CD14-positive monocyte (primary cell): ENCODE measurements around the gene FBN1. TPM values are rescaled to one million over a fixed set of nuclear protein-coding genes. Genes with fewer than 3 reads are reported as not detected.

Experiments
- DNase-seq, 3 donors: peaks; one replicate each; pipeline ENCODE4 v3.0.0-alpha.2; 2011 to 2022
- H2AFZ ChIP-seq: 2 replicates; pipeline ENCODE4 v1.6.0; 2012; ENCODE audit warnings: mild to moderate bottlenecking, low read depth, low read length, inconsistent platforms; ENCODE audit not compliant: insufficient read depth, poor library complexity, severe bottlenecking
- H3K27ac ChIP-seq, 2 donors: 1 replicate in 1 of 2; 2 replicates in 1 of 2; pipeline ENCODE4 v1.5.1; 2012 to 2013; ENCODE audit warnings: low read length in 2 of 2, control low read depth in 1 of 2, inconsistent platforms in 1 of 2, low read depth in 1 of 2, mild to moderate bottlenecking in 1 of 2
- H3K27me3 ChIP-seq, 2 donors: one replicate each; pipeline versions ENCODE4 v1.6.0 to v1.6.1; 2011 to 2013; ENCODE audit warnings: low read length in 2 of 2; ENCODE audit not compliant: control insufficient read depth in 2 of 2, insufficient read depth in 2 of 2
- H3K36me3 ChIP-seq, 2 donors: replicated peaks in 1 of 2; 1 replicate in 1 of 2; 2 replicates in 1 of 2; pipeline versions ENCODE4 v1.5.1 to v1.6.1; 2012 to 2013; ENCODE audit warnings: low read length in 2 of 2, control low read depth in 1 of 2, inconsistent platforms in 1 of 2, mild to moderate bottlenecking in 1 of 2; ENCODE audit not compliant: insufficient read depth in 2 of 2, control insufficient read depth in 1 of 2
- H3K4me1 ChIP-seq, 2 donors: 1 replicate in 1 of 2; 2 replicates in 1 of 2; pipeline versions ENCODE4 v1.5.1 to v1.6.1; 2012 to 2013; ENCODE audit warnings: low read length in 2 of 2, control low read depth in 1 of 2, inconsistent platforms in 1 of 2, mild to moderate bottlenecking in 1 of 2, moderate library complexity in 1 of 2; ENCODE audit not compliant: insufficient read depth in 2 of 2, control insufficient read depth in 1 of 2
- H3K4me2 ChIP-seq: replicated peaks from 2 replicates; pipeline ENCODE3; 2012; ENCODE audit warnings: low read length, moderate library complexity, mild to moderate bottlenecking; ENCODE audit not compliant: poor library complexity, severe bottlenecking; ENCODE audit errors: extremely low read depth
- H3K4me3 ChIP-seq, 3 experiments: fragments of 200-600 bp in 1 of 3; sonication (generic) in 1 of 3; replicated peaks in 1 of 3; 1 replicate in 2 of 3; 2 replicates in 1 of 3; pipeline ENCODE4 v1.5.1; 2011 to 2013; ENCODE audit warnings: low read length in 3 of 3, mild to moderate bottlenecking in 3 of 3, control low read depth in 2 of 3, low read depth in 2 of 3, inconsistent platforms in 1 of 3, moderate library complexity in 1 of 3
- H3K79me2 ChIP-seq: 2 replicates; pipeline ENCODE4 v1.6.0; 2012; ENCODE audit warnings: mild to moderate bottlenecking, control low read depth, inconsistent platforms, low read length, moderate library complexity; ENCODE audit not compliant: insufficient read depth
- H3K9ac ChIP-seq: 2 replicates; pipeline ENCODE4 v1.6.0; 2017; ENCODE audit warnings: low read length, mild to moderate bottlenecking; ENCODE audit not compliant: insufficient read depth, poor library complexity, severe bottlenecking
- H3K9me3 ChIP-seq, 2 donors: replicated peaks in 1 of 2; 1 replicate in 1 of 2; 2 replicates in 1 of 2; pipeline versions ENCODE4 v1.5.1 to v1.6.1; 2012 to 2013; ENCODE audit warnings: low read length in 2 of 2, control low read depth in 1 of 2; ENCODE audit not compliant: control insufficient read depth in 1 of 2, insufficient read depth in 1 of 2
- H4K20me1 ChIP-seq: 2 replicates; pipeline ENCODE4 v1.6.0; 2012; ENCODE audit warnings: mild to moderate bottlenecking, low read length, control low read depth, moderate library complexity; ENCODE audit not compliant: insufficient read depth
- H3K27ac Mint-ChIP-seq, 7 donors: one replicate each; pipeline ENCODE4 v1.8.0; 2020; ENCODE audit warnings: mild to moderate bottlenecking in 7 of 7, mixed read lengths in 7 of 7, moderate library complexity in 6 of 7, inconsistent platforms in 2 of 7
- H3K27me3 Mint-ChIP-seq, 3 donors: one replicate each; pipeline ENCODE4 v1.8.0; 2021 to 2022; ENCODE audit warnings: low read depth in 3 of 3, mild to moderate bottlenecking in 3 of 3, mixed read lengths in 3 of 3, moderate library complexity in 3 of 3, inconsistent platforms in 1 of 3
- H3K36me3 Mint-ChIP-seq, 2 donors: one replicate each; pipeline ENCODE4 v1.8.0; 2020; ENCODE audit warnings: mixed read lengths in 2 of 2, inconsistent platforms in 1 of 2, mild to moderate bottlenecking in 1 of 2
- H3K4me1 Mint-ChIP-seq: one replicate; pipeline ENCODE4 v1.8.0; 2020; ENCODE audit warnings: mild to moderate bottlenecking, mixed read lengths
- H3K4me3 Mint-ChIP-seq, 2 donors: one replicate each; pipeline ENCODE4 v1.8.0; 2020; ENCODE audit warnings: mild to moderate bottlenecking in 2 of 2, mixed read lengths in 2 of 2, moderate library complexity in 1 of 2
- H3K9me3 Mint-ChIP-seq, 7 donors: one replicate each; pipeline ENCODE4 v1.8.0; 2020 to 2022; ENCODE audit warnings: mixed read lengths in 7 of 7, mild to moderate bottlenecking in 6 of 7, moderate library complexity in 6 of 7, inconsistent platforms in 2 of 7
- CTCF ChIP-seq: fragments of 200-600 bp; IDR thresholded peaks from one replicate; pipeline ENCODE4 v1.8.0; 2022; ENCODE audit warnings: antibody characterized with exemption, mild to moderate bottlenecking
- WGBS: methylation state at CpG from one replicate; pipeline ENCODE4 v1.1.5; 2013; ENCODE audit warnings: missing lambda C conversion rate; ENCODE audit not compliant: insufficient coverage; 5-methylcytosine and 5-hydroxymethylcytosine counted together
- intact Hi-C, 2 donors: fragments of 100-400 bp; cut with micrococcal nuclease; formaldehyde crosslinking; loops; one replicate each; pipeline versions ENCODE4 v1.15.0 to v1.15.1; 2023
- polyA plus RNA-seq, 3 donors: library from polyadenylated mRNA; depleted of rRNA in 1 of 3; unstranded in 2 of 3; stranded (reverse) in 1 of 3; fragments of 300-500 nt in 2 of 3; fragments of >200 nt in 1 of 3; fragmentation: Illumina TruSeq in 2 of 3; gene quantifications; 1 replicate in 2 of 3; 2 replicates in 1 of 3; pipeline ENCODE4 v1.2.3, GENCODE V29; 2012 to 2021

The FBN1 gene
- polyA plus RNA-seq, 3 donors, result 0.29 TPM; not detected in 2

GRCh38 chr15:48459571-48460442 is 185.7 kb downstream of the FBN1 start:
- H3K27ac ChIP-seq, result no peak overlapping the region
- H3K27me3 Mint-ChIP-seq, result peaks cover 0 to 2% (median 0%) of the 10 kb centered on the region in 3 donors
- H3K4me1 Mint-ChIP-seq, result no peaks in the 10 kb centered on the region
- peaks cover 1 to 2% of the 10 kb centered on the region in 2 donors for H3K36me3 Mint-ChIP-seq
- H3K4me3 ChIP-seq, result no peak overlapping the region
- H3K4me1 ChIP-seq, result no peaks in the 10 kb centered on the region
- no peak for TF ChIP-seq CTCF
- H3K9me3 Mint-ChIP-seq, result peaks cover 0 to 1% (median 0%) of the 10 kb centered on the region in 7 donors
- no peaks in the 10 kb centered on the region for H3K36me3 ChIP-seq
- H3K79me2 ChIP-seq, result no peaks in the 10 kb centered on the region
- no peak overlapping the region for H3K9ac ChIP-seq
- DNase-seq, result no peak
- H2AFZ ChIP-seq, result no peak overlapping the region
- no peak overlapping the region for H3K4me3 Mint-ChIP-seq
- no peak overlapping the region for H3K27ac Mint-ChIP-seq
- no peaks in the 10 kb centered on the region for H3K27me3 ChIP-seq
- intact Hi-C loops, result no loop called here
- H3K4me2 ChIP-seq, result no peak overlapping the region
- H4K20me1 ChIP-seq, result no peaks in the 10 kb centered on the region
- 80% methylated on average over 2 of the region's 7 CpGs for WGBS
- H3K9me3 ChIP-seq, result no peaks in the 10 kb centered on the region

GRCh38 chr15:48458876-48459275 is 186.6 kb downstream of the FBN1 start:
- Mint-ChIP-seq H3K27ac (no peak overlapping the region), H3K9me3 (peaks cover 0 to 2% (median 0%) of the 10 kb centered on the region in 7 donors), H3K27me3 (peaks cover 0 to 2% (median 0%) of the 10 kb centered on the region in 3 donors), H3K36me3 (peaks cover 0 to 1% of the 10 kb centered on the region in 2 donors), H3K4me3 (no peak overlapping the region), H3K4me1 (no peaks in the 10 kb centered on the region)
- Histone ChIP-seq H4K20me1 (no peaks in the 10 kb centered on the region), H3K9me3 (no peaks in the 10 kb centered on the region), H3K9ac (no peak overlapping the region), H3K27me3 (no peaks in the 10 kb centered on the region), H3K79me2 (no peaks in the 10 kb centered on the region), H3K4me1 (no peaks in the 10 kb centered on the region), H3K4me3 (no peak overlapping the region), H3K36me3 (no peaks in the 10 kb centered on the region), H3K27ac (no peak overlapping the region), H2AFZ (no peak overlapping the region), H3K4me2 (no peak overlapping the region)
- DNase-seq, result no peak
- no peak for TF ChIP-seq CTCF
- no CpG with 5 or more reads among the region's 2 CpGs for WGBS
- intact Hi-C loops, result no loop called here
